Activated CD4-positive, CD25-positive, alpha-beta regulatory T cell treated with anti-CD3 and anti-CD28 coated beads, Interleukin-2, amount 50 U/mL, for 24 hours (primary cell): ENCODE data around the gene IFITM5.
"Not testable (repeated sequence)": the region's sequence is repeated elsewhere in the genome, so short reads cannot be mapped to it uniquely, and the experiment has no call there.

Source experiments
- ATAC-seq, 2 donors: fragments of 150-1000 bp; cut with Tn5 transposase; one replicate each; pipeline ENCODE4 v1.10.0; 2021; ENCODE audit warnings: mild to moderate bottlenecking in 1 of 2, moderate library complexity in 1 of 2

IFITM5 gene

GRCh38 chr11:311013-311748 is 11.9 kb upstream of the IFITM5 start:
- peak; percentile 21 to 25 for ATAC-seq

- ATAC-seq, result not testable (repeated sequence)
Measured at GRCh38 chr11:309979-310572, 10.8 kb upstream of the IFITM5 start.

GRCh38 chr11:308740-309665 is 9.7 kb upstream of the IFITM5 start:
- peak; percentile 2 to 4 for ATAC-seq

- peak; percentile 53 to 56 for ATAC-seq
Measured at GRCh38 chr11:307766-308708, 8.7 kb upstream of the IFITM5 start, which contains the start of gene IFITM2. IFITM2 (plus strand) TSS chr11:307816; CDS start chr11:308193, 377 bp downstream.

- ATAC-seq, result no peak
Measured at GRCh38 chr11:306645-307371, 7.5 kb upstream of the IFITM5 start.

- no peak for ATAC-seq
Measured at GRCh38 chr11:305844-306211, 6.5 kb upstream of the IFITM5 start.

GRCh38 chr11:304915-305843 is 5.9 kb upstream of the IFITM5 start:
- ATAC-seq, result no peak

- ATAC-seq, result no peak
Measured at GRCh38 chr11:304061-304506, 4.8 kb upstream of the IFITM5 start.

GRCh38 chr11:303363-303762 is 4.0 kb upstream of the IFITM5 start:
- no peak for ATAC-seq

- ATAC-seq, result no peak
Measured at GRCh38 chr11:299951-300735, 817 bp upstream of the IFITM5 start.

- no peak for ATAC-seq
Measured at GRCh38 chr11:298406-299065, 790 bp downstream of the IFITM5 start.

- peak; percentile 53 to 58 for ATAC-seq
Measured at GRCh38 chr11:297586-298405, 1.5 kb downstream of the IFITM5 start.

GRCh38 chr11:297051-297585 is 2.2 kb downstream of the IFITM5 start:
- ATAC-seq, result peak; percentile 5 to 9

- ATAC-seq, result no peak
Measured at GRCh38 chr11:296171-297050, 2.9 kb downstream of the IFITM5 start.

GRCh38 chr11:295351-296170 is 3.8 kb downstream of the IFITM5 start:
- no peak for ATAC-seq

GRCh38 chr11:294780-295179 is 4.5 kb downstream of the IFITM5 start:
- no peak for ATAC-seq
